Middle frontal gyrus (tissue), 1 donor: ENCODE measurements around the gene PVR.
"Not testable (repeated sequence)": the region's sequence is repeated elsewhere in the genome, so short reads cannot be mapped to it uniquely, and the experiment has no call there.

Source experiments
- DNase-seq: peaks from one replicate; pipeline ENCODE4 v3.0.0-alpha.2; 2015; ENCODE audit warnings: low spot score; ENCODE audit errors: extremely low spot score

Gene PVR, protein sequence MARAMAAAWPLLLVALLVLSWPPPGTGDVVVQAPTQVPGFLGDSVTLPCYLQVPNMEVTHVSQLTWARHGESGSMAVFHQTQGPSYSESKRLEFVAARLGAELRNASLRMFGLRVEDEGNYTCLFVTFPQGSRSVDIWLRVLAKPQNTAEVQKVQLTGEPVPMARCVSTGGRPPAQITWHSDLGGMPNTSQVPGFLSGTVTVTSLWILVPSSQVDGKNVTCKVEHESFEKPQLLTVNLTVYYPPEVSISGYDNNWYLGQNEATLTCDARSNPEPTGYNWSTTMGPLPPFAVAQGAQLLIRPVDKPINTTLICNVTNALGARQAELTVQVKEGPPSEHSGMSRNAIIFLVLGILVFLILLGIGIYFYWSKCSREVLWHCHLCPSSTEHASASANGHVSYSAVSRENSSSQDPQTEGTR

DNA sequence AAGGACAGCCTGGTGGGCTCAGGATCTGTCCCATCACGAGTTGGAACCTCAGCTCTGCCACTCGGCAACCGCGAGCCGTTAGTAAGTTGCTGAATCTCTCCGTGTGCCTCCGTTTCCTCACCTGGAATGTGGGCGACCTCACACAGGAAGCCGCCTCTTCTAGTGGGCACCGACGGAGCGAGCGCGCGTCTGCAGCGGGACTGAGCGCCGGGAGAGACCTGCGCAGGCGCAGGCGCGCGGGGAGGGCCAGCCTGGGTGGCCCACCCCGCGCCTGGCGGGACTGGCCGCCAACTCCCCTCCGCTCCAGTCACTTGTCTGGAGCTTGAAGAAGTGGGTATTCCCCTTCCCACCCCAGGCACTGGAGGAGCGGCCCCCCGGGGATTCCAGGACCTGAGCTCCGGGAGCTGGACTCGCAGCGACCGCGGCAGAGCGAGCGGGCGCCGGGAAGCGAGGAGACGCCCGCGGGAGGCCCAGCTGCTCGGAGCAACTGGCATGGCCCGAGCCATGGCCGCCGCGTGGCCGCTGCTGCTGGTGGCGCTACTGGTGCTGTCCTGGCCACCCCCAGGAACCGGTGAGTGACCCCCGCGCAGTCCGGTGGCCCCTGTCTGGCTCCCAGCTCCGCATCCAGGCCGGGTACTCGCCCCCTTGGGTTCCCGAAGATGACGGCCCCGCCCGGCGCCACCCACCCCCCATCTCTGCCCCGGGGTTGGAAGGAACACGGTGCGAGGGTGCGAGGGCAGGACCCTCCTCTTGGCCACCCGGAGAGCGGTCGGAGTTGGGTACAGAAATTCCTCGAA is at the start of gene PVR:
PVR (plus strand) TSS at position 306 of the 797 bp plus-strand sequence; CDS start at position 493, 187 bp downstream.
- peak; percentile 49 for DNase-seq

- DNase-seq, result no peak
Observed at GRCh38 chr19:44596428-44597130, 47.1 kb upstream of the PVR start.

DNA sequence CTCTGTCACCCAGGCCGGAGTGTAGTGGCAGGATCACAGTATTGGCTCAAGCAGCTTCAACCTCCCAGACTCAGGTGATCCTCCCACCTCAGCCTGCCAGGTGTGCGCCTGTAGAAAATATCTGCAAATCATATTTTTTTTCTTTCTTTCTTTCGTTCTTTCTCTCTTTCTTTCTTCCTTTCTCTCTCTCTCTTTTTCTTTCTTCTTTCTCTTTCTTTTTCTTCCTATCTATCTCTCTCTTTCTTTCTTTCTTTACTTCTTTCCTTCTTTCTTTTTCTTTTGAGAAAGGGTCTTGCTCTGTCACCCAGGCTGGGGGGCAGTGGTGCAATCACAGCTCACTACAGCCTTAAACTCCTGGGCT is 46.6 kb upstream of the PVR start:
- no peak for DNase-seq

DNA sequence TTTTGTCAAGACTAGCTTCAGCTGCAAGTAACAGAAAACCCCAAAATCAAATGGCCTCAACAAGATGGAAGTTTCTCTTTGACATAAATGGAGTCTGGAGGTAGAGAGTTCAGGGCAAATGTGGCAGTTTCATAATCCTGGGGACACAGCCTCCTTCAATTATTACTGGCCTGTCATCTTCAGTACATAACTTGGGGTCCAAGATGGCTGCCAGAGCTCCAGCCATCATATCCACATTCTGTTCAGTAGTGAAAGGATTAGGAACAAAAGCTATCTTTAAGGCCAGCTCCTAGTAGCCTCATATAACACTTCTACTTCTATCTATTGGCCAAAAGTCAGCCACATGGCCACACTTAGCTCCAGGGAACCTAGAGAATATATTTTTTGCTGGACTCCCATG is 45.4 kb upstream of the PVR start:
- no peak for DNase-seq

DNA sequence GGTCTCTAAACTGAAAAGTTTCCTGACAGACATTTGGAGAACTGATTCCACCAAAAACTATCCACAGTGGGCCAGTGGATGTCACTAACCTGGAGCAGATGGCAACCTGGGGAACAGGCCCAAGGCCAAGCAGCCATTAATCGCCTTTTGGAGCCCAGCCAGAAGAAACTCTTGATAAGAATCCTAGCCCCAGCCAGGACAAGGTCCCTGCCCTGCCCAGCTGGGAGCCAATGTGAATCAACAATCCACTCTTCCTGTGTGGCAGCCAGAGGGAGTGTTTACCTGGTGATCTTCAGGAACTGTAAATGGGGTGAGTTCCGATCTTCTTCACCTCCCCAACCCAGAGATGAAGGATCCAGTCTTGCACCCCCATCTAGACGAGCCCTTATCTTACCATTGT is 44.8 kb upstream of the PVR start:
- DNase-seq, result no peak

DNA sequence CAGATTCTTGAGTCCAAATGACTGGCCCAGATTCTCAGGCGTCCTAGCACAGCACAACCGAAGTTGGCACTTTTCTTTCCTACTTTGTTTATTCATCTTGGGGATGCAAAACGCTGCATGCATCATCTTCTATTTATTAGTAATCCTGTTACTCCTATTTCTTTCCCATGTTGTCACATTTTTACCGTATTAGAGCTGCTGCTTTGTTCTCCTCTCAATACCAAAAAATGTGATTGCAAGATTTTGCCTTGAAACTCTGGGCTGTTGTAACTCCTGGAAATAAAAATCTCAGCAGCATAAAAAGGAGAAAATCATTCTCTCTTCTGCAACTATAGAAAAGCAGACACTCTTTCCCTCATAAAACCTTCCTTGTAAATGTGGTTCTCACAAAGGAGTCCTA is 43.2 kb upstream of the PVR start:
- DNase-seq, result no peak

DNA sequence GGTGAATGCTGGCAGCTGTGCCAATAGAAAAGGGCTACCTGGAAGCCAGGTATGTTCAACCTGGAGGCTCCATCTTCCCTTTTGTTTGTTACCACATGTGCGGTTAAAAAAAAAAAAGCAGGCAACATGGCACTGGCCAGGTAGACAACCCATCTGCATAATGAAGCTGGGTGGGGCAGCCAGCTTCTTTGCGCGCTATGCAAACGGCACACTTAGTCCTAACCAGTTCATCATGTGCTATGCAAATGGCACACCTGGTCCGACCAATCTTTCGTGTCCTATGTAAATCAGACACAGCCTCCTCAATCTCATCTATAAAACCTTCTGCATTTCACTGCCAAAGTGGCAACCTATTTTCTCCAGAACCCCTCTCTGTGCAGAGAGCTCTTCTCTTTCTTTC is 41.6 kb upstream of the PVR start:
- DNase-seq, result no peak

DNA sequence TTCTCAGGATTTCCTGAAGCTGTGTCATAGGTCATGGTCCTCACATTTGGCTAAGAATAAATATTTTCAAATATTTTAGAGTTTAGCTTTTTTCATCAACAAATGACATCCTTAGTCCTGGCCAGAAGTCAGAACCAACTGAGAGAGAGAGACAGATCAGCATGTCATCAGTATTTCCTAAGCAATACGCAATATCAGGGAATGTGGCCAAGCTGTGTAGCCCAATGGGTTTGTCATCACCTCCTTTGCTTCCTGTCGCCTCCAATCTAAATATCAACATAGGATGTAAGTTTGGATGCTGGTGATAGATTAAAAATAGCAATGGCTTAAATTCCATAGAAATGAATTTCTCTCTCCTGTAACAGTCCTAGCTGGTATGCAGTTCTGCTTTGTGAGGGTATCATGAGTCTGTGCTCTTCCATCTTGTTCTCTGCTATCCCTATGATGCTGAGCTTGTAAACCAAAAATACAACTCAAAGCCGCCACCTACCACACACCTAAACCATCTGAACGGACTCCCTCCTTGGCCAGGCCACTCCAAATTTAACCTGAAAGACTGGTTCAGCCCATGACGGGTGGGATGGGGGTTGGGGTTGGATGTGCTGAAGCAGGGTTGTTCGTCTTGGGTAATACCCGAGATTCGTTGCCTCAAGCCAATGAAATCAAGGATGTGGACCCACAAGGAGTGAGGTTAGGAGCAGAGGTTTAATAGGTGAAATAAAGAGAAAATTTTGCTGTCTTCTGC is 40.3 kb upstream of the PVR start:
- DNase-seq, result no peak

DNA sequence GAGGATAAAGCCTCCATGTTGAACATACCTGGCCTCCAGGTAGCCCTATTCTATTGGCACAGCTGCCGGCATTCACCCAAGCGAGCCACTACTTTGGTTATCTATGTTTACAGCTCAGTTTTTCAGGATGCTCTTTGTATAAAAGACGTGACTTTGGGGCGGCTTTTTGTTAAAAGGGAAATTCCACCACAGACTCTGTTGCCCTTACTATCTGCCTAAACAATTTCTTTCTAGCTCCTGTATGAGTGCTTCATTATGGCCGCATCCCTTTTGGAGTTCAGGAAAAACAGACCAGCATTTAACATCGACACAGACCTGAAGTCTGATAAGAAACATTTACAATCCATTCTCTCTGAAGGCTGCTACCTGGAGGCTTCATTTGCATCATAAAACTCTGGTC is 39.5 kb upstream of the PVR start:
- DNase-seq, result no peak

DNA sequence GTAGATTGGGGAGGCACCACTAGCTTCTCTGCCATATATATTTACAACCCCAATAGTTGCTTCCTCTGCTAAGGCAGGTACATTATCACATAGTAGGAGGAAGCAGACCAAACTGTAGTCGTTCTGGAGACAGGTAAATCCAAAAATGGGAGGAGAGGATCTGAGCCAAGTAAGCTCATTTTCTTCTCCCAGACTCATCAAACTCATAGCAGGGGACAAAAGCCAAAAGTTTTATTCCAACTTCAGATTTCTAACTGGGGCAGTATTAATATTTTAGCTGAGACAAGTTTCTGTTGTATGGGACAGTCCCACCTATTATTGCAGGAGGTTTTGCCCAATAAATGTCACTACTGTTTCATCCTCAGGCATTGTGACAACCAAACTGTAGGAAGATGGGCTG is 38.2 kb upstream of the PVR start:
- DNase-seq, result no peak

DNA sequence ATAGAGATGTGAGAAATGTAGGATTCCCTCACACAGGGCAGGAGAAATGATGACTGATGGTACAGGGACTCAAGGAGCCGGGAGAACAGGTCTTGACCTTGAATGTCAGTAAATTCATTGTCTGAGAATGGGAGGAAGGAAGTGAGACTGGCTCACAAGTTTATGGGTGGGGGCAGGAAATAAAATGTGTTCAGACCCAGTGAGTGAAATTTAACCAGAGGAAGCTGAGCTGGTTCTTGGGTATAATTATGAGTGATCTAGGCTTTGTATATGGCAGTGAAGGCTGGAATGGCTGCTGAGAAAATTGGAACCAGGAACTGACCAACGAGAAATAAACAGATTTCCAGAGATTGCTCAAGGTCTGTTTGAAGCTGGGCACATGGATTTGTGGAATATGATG is 36.7 kb upstream of the PVR start:
- DNase-seq, result no peak

DNA sequence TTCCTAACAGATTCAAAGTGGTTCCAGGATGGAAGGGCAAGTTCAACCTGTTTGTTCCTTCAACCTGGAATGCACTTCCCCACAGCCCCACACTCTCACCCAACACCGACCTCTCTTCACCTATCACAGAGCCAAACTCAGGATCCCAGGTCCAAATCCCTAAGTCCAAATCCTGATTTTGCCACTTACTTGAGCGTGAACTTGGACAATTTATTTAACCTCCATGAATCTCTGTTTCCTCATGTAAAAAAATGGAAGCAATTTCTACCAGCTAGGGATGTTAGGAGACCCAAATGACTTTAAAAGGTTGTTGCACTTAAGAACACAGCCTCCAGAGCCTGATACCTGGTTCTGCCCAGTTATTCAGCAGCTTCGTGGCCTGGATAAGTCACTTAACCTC is 35.8 kb upstream of the PVR start:
- DNase-seq, result no peak

DNA sequence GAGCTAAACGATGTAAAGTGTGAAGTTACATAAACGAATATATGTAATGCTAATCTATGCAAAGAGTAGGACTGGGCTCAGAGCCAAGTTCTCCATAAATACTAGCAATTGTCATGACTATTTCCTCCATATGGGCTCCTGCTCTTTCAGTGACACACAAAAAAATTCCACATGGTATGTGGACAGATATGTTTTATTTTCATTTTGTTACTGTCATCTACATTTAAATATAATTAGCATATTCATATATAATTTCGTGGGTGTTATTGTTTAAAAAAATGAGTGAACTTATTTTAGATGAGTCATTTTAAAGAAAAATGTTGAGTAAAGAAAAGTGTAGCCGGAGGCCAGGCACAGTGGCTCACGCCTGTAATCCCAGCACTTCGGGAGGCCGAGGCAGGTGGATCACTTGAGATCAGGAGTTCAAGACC is 35.3 kb upstream of the PVR start:
- peak; percentile 18 for DNase-seq

DNA sequence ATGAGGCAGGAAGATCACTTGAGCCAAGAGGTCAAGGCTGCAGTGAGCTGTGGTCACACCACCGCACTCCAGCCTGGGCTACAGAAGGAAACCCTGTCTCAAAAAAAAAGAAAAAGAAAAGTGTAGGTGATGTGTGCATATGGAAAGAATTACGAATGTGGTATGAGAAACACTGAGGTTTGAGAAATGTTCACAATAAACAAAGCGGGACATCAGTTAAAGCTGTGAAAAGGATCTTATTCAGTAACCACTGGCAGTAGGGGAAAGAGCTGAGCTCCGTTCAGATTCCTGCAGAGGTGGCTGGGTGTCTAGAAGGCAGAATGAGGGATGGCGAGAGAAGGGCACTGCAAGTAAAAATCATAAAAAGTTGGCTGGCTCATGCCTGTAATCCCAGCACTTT is 34.5 kb upstream of the PVR start:
- DNase-seq, result no peak

DNA sequence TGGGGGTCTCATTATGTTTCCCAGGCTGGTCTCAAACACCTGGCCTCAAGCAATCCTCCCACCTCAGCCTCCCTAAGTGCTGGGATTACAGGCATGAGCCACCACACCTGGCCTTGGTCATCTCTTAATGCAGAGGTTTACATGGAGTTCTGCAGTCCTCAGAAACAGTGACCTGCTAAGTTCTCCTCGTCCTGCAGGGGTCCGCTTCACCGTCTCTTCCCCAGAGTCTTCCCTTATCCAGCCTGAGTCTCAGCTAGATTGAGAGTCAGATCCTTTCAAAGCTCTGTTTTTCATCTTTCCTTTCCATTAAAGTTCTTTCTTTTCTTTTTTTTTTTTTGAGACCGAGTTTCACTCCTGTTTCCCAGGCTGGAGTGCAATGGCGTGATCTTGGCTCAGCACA is 33.2 kb upstream of the PVR start:
- DNase-seq, result not testable (repeated sequence)

DNA sequence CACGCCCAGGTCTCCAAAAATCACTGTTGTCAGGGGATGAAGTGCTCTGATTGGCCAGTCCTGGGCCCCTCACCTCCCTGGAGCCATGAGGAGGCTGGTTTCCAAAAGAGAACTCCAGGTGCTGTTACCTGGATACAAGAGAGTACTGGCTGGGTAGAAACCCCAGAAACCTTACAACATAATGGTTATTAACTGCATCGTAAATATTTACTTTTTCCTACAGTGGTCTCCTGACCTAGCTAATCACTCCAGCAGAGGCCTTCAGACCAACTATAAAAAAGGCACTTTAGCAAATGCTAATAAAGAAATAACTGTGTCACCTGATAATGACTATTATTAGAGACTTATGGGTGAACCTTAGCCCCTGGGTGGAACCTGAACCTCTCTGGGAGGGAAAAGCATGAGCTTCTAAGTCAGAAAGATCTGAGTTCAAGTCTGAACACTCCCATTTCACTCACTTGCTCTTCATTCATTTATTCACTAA is 31.9 kb upstream of the PVR start:
- DNase-seq, result no peak

DNA sequence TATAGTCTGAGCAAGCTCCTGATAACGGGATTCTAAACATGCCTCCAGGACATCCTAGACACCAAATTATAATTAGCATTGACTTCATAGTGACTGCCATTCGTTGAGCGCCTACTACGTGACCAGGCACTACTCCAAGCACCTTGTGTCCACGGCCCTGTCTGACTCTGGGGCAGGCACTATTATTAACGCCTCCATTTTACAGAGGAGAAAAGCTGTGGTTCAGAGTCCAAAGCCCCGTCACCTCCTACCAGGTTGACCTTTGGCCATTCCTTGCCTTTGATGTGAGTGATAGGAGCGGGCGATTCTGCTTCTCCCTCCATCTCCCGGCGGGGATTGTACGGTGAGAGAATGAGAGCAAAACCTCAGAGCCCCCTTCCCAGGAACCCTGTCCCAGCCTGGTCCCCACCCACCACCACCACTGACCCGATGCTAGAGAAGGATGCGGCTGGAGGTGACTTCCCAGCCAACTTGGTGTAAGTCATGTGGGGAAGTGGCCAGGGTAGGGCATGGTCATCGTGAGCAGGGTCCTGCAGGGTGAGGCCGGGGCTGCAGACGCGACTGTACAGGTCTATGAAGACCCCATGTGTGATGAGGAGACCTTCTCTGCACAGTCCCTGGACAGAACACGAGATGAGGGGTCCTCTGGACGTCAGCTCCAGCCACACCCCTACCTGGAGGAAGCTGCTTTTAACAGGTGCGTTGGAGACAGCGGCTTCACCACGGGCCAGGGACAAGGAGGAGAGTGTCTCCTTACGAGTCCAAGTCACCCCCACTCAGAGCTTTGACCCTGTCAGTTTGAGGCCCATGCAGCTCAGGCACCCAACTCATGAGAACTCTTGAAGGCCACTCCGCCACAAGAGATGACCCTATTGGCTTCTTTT is 30.2 kb upstream of the PVR start, which contains the start of gene IGSF23:
IGSF23 (plus strand) TSS at position 269 of the 884 bp plus-strand sequence; CDS start at position 352, 83 bp downstream.
- no peak for DNase-seq

- no peak for DNase-seq
Observed at GRCh38 chr19:44614313-44614712, 29.4 kb upstream of the PVR start.

- no peak for DNase-seq
Observed at GRCh38 chr19:44615863-44616247, 27.9 kb upstream of the PVR start.
